ENCODE measurements around the gene CYB561D2.

DNA sequence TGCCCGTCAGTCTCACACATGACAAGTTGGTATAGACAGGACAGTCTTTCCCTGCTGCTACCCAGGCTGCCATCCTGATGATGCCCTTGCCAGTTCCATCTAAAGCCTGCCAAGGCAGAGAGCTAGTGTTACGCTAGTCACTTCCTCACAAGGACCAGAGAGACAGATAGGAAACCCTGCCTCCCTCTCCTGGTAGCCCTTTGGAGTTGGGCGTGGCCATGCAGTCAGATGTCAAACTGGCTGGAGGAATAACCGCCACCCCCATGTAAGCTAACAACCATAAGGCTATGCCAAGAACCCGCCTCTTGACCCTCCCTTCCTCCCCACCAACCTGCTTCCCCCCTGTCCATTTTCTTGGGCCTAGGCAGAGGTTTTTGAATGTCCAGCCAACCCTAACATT is 5.9 kb downstream of the CYB561D2 start:
- TF ChIP-seq, protein P1, sequence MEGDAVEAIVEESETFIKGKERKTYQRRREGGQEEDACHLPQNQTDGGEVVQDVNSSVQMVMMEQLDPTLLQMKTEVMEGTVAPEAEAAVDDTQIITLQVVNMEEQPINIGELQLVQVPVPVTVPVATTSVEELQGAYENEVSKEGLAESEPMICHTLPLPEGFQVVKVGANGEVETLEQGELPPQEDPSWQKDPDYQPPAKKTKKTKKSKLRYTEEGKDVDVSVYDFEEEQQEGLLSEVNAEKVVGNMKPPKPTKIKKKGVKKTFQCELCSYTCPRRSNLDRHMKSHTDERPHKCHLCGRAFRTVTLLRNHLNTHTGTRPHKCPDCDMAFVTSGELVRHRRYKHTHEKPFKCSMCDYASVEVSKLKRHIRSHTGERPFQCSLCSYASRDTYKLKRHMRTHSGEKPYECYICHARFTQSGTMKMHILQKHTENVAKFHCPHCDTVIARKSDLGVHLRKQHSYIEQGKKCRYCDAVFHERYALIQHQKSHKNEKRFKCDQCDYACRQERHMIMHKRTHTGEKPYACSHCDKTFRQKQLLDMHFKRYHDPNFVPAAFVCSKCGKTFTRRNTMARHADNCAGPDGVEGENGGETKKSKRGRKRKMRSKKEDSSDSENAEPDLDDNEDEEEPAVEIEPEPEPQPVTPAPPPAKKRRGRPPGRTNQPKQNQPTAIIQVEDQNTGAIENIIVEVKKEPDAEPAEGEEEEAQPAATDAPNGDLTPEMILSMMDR (IDR thresholded peaks at IDR 0.05; ENCODE audit: insufficient read depth, low read length, poor library complexity, severe bottlenecking) = no peak
- TF ChIP-seq EZH2phosphoT487 (conservative IDR thresholded peaks at IDR 0.05; ENCODE audit: low read length) = no peak

Data from SU-DHL-6 (cell line).